Calu3 (cell line): ENCODE results near the gene UBE2O. TPM values are rescaled to one million over a fixed set of nuclear protein-coding genes. Genes with fewer than 3 reads are reported as not detected.

ENCODE experiments used
- BruUV-seq: library from RNA; stranded (reverse); fragments of 400-500 nt; replicated peaks from 2 replicates; lab custom pipeline; 2021; lab: Mats Ljungman, UMichigan
- CTCF ChIA-PET: fragments of 300-600 bp; sonication (Branson Sonifier 250); formaldehyde crosslinking; loops from one replicate; lab custom pipeline; 2022; ENCODE audit warnings: antibody characterized with exemption; lab: Charles Lee
- DNase-seq: peaks from one replicate; pipeline ENCODE4 v3.0.0; 2022
- H3K27ac Mint-ChIP-seq: one replicate; pipeline ENCODE4 v1.8.0; 2022; ENCODE audit warnings: mixed read lengths; ENCODE audit not compliant: unreplicated experiment
- H3K27me3 Mint-ChIP-seq: one replicate; pipeline ENCODE4 v1.8.0; 2022; ENCODE audit warnings: mixed read lengths; ENCODE audit not compliant: unreplicated experiment
- H3K36me3 Mint-ChIP-seq: one replicate; pipeline ENCODE4 v1.8.0; 2022; ENCODE audit warnings: mild to moderate bottlenecking, moderate library complexity, mixed read lengths; ENCODE audit not compliant: insufficient read depth, unreplicated experiment
- H3K4me1 Mint-ChIP-seq: one replicate; pipeline ENCODE4 v1.8.0; 2022; ENCODE audit warnings: mild to moderate bottlenecking, low read depth, mixed read lengths; ENCODE audit not compliant: unreplicated experiment
- H3K4me3 Mint-ChIP-seq: one replicate; pipeline ENCODE4 v1.8.0; 2022; ENCODE audit warnings: mild to moderate bottlenecking, low read depth, moderate library complexity, mixed read lengths; ENCODE audit not compliant: unreplicated experiment
- H3K9me3 Mint-ChIP-seq: one replicate; pipeline ENCODE4 v1.8.0; 2022; ENCODE audit warnings: low read depth, mixed read lengths; ENCODE audit not compliant: unreplicated experiment
- CTCF ChIP-seq: fragments of 200-600 bp; IDR thresholded peaks from one replicate; pipeline ENCODE4 v1.8.0; 2022; ENCODE audit warnings: antibody characterized with exemption; ENCODE audit not compliant: unreplicated experiment
- intact Hi-C: fragments of 100-400 bp; cut with micrococcal nuclease; formaldehyde crosslinking; loops from one replicate; pipeline ENCODE4 v1.10.0; 2022; ENCODE audit not compliant: unreplicated experiment
- total RNA-seq: library from RNA; stranded (reverse); gene quantifications from 2 replicates; pipeline ENCODE4 v1.2.3, GENCODE V29; 2022

Gene UBE2O
- total RNA-seq, 1 experiment from 2014 or later: 29.0 TPM

- BruUV-seq: no TSS peak
- Mint-ChIP-seq H3K4me3 (no peak overlapping the region), H3K9me3 (no peaks in the 10 kb centered on the region), H3K4me1 (peaks cover 8% of the 10 kb centered on the region), H3K27me3 (peaks cover 9% of the 10 kb centered on the region), H3K36me3 (no peaks in the 10 kb centered on the region), H3K27ac (no peak overlapping the region)
- intact Hi-C loops: no loop called here
- no peak for DNase-seq
- CTCF ChIA-PET: interaction anchor here (0.6 to 1.3 kb wide), 3 partner anchors 12 to 574 kb away, joined by 3 to 5 read pairs (median 4); no protein-coding TSS in a partner anchor
- no peak for TF ChIP-seq CTCF
These were observed 76.4 kb downstream of the UBE2O start for GRCh38 chr17:76376318-76377133.

- no peak overlapping the region for H3K27ac Mint-ChIP-seq
- no TSS peak for BruUV-seq
- no peak for TF ChIP-seq CTCF
- DNase-seq: no peak
- H3K9me3 Mint-ChIP-seq: no peaks in the 10 kb centered on the region
- CTCF ChIA-PET: interaction anchor here (0.6 to 0.7 kb wide), 3 partner anchors 23 to 342 kb away, joined by 3 to 6 read pairs (median 3); no protein-coding TSS in a partner anchor
- H3K4me3 Mint-ChIP-seq: no peak overlapping the region
- H3K36me3 Mint-ChIP-seq: no peaks in the 10 kb centered on the region
- H3K4me1 Mint-ChIP-seq: peaks cover 17% of the 10 kb centered on the region
- intact Hi-C loops: no loop called here
- H3K27me3 Mint-ChIP-seq: no peaks in the 10 kb centered on the region
These were observed 81.0 kb downstream of the UBE2O start for GRCh38 chr17:76371656-76372628.

GRCh38 chr17:76370261-76370993 lies 82.5 kb downstream of the UBE2O start:
- DNase-seq: peak; percentile 47
- H3K36me3 Mint-ChIP-seq: no peaks in the 10 kb centered on the region
- peaks cover 9% of the 10 kb centered on the region for H3K4me1 Mint-ChIP-seq
- no peak overlapping the region for H3K27ac Mint-ChIP-seq
- TF ChIP-seq CTCF: peak; percentile 72
- intact Hi-C loops: no loop called here
- no peaks in the 10 kb centered on the region for H3K9me3 Mint-ChIP-seq
- no TSS peak for BruUV-seq
- no peaks in the 10 kb centered on the region for H3K27me3 Mint-ChIP-seq
- no peak overlapping the region for H3K4me3 Mint-ChIP-seq
- CTCF ChIA-PET: interaction anchor here (0.5 to 1.7 kb wide), 9 partner anchors 10 to 107 kb away, joined by 3 to 12 read pairs (median 7); partner anchors contain the start of genes PRPSAP1 and SPHK1
